Measurements from ENCODE around the gene PRKAR1B. TPM values are rescaled to one million over a fixed set of nuclear protein-coding genes. Genes with fewer than 3 reads are reported as not detected.

Gene PRKAR1B
- total and polyA plus RNA-seq, 10 of the 15 experiments (the other 5 are each of a cell fraction or from before 2014, with no cell fraction given): 1.4 to 45.6 (median 19.3) TPM

GRCh38 chr7:707296-708000 is 19.6 kb downstream of the PRKAR1B start (continued):
- TF ChIP-seq NFIC (IDR thresholded peaks at IDR 0.05; ENCODE audit: low read depth, low read length): no peak
- no peak for TF ChIP-seq FOS (IDR thresholded peaks at IDR 0.05; ENCODE audit: borderline replicate concordance, extremely low read depth, insufficient read length)
- no peak for TF ChIP-seq POLR2A (IDR thresholded peaks at IDR 0.05; ENCODE audit: low read depth, low read length)
- TF ChIP-seq ETV6 (conservative IDR thresholded peaks at IDR 0.05 in 1 of 2, IDR thresholded peaks at IDR 0.05 in 1 of 2; ENCODE audit: borderline replicate concordance in 1 of 2, low read depth in 1 of 2): no peak
- TF ChIP-seq, protein P1, sequence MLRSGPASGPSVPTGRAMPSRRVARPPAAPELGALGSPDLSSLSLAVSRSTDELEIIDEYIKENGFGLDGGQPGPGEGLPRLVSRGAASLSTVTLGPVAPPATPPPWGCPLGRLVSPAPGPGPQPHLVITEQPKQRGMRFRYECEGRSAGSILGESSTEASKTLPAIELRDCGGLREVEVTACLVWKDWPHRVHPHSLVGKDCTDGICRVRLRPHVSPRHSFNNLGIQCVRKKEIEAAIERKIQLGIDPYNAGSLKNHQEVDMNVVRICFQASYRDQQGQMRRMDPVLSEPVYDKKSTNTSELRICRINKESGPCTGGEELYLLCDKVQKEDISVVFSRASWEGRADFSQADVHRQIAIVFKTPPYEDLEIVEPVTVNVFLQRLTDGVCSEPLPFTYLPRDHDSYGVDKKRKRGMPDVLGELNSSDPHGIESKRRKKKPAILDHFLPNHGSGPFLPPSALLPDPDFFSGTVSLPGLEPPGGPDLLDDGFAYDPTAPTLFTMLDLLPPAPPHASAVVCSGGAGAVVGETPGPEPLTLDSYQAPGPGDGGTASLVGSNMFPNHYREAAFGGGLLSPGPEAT (IDR thresholded peaks at IDR 0.05; ENCODE audit: low read depth): no peak

- Histone ChIP-seq H3K79me2 (ENCODE audit: control insufficient read depth, insufficient read depth, low read length) (no peaks in the 10 kb centered on the region), H3K4me3 (no peak overlapping the region), H3K27me3 (replicated peaks in 1 of 2; ENCODE audit: control insufficient read depth in 2 of 2, insufficient read depth in 2 of 2, low read length in 1 of 2) (no peaks in the 10 kb centered on the region), H3K9me3 (replicated peaks; ENCODE audit: control insufficient read depth, insufficient read depth, low read length) (no peaks in the 10 kb centered on the region; the same call in 1 of the 3 replicates), H3K4me1 (ENCODE audit: control insufficient read depth, insufficient read depth, low read length) (no peaks in the 10 kb centered on the region), H3K9ac (ENCODE audit: control insufficient read depth, insufficient read depth, low read length) (no peak overlapping the region), H3K4me2 (ENCODE audit: control insufficient read depth, insufficient read depth) (no peak overlapping the region), H2AFZ (ENCODE audit: control insufficient read depth, low read depth, low read length) (no peak overlapping the region), H3K27ac (ENCODE audit: control insufficient read depth, insufficient read depth) (no peak overlapping the region), H3K36me3 (ENCODE audit: control insufficient read depth in 2 of 2, insufficient read depth in 2 of 2, low read length in 1 of 2) (no peaks in the 10 kb centered on the region; a peak in 3 of 4 replicates), H4K20me1 (ENCODE audit: control insufficient read depth, insufficient read depth) (no peaks in the 10 kb centered on the region)
- TF ChIP-seq SP1 (IDR thresholded peaks at IDR 0.05; ENCODE audit: low read depth, low read length): no peak
- no peak for TF ChIP-seq ZNF622 (IDR thresholded peaks at IDR 0.05)
- TF ChIP-seq MTA2 (IDR thresholded peaks at IDR 0.05; ENCODE audit: low read depth): no peak
- TF ChIP-seq GATAD2B (conservative IDR thresholded peaks at IDR 0.05; ENCODE audit: low read depth): no peak
- no peak for TF ChIP-seq GABPA (IDR thresholded peaks at IDR 0.05; ENCODE audit: low read depth)
- TF ChIP-seq SMARCA5 (IDR thresholded peaks at IDR 0.05): no peak
- DNase-seq (ENCODE audit: low read depth, low spot score): no peak
- POLR2A ChIA-PET: no interaction called here
- intact Hi-C loops (cut with micrococcal nuclease; ENCODE audit: unreplicated experiment): no loop called here
- in situ Hi-C loops (cut with MboI): no loop called here
- 95% methylated on average over 7 of the region's 7 CpGs for WGBS (ENCODE audit: insufficient coverage, insufficient replicate concordance, low lambda C conversion rate, missing lambda C conversion rate)
- SMC1A ChIA-PET (ENCODE audit: uncharacterized antibody, unreplicated experiment): no interaction called here
- FAIRE-seq: no peak
- RAD21 ChIA-PET (ENCODE audit: unreplicated experiment): no interaction called here
- CTCF ChIA-PET: no interaction called here
- no peak for ATAC-seq
- no TSS peak for BruUV-seq (replicated peaks)
These were observed 20.4 kb downstream of the PRKAR1B start for GRCh38 chr7:706721-707120.

Data from GM12878 (cell line).